GM23248 (cell line): ENCODE measurements around the gene AP1B1. TPM values are rescaled to one million over a fixed set of nuclear protein-coding genes. Genes with fewer than 3 reads are reported as not detected.

ENCODE experiments used
- DNase-seq: peaks from one replicate; pipeline ENCODE4 v3.0.0-alpha.2; 2015
- H2AFZ ChIP-seq: fragments of 200-600 bp; sonication (generic); 2 replicates; pipeline ENCODE4 v1.6.1; 2016; ENCODE audit warnings: antibody characterized with exemption
- H3F3A ChIP-seq: fragments of 200-600 bp; sonication (generic); 2 replicates; pipeline ENCODE4 v1.6.1; 2016; ENCODE audit warnings: mild to moderate bottlenecking, antibody characterized with exemption, mixed run types; ENCODE audit not compliant: insufficient read depth
- H3K27ac ChIP-seq: fragments of 200-600 bp; sonication (generic); 2 replicates; pipeline ENCODE4 v1.5.1; 2016; ENCODE audit warnings: mild to moderate bottlenecking
- H3K27me3 ChIP-seq: fragments of 200-600 bp; sonication (generic); replicated peaks from 2 replicates; pipeline ENCODE4 v1.6.1; 2016; ENCODE audit warnings: mild to moderate bottlenecking; ENCODE audit not compliant: insufficient read depth
- H3K36me3 ChIP-seq: fragments of 200-600 bp; sonication (generic); 2 replicates; pipeline ENCODE4 v1.6.1; 2016; ENCODE audit warnings: low read depth, mild to moderate bottlenecking
- H3K4me1 ChIP-seq: fragments of 200-600 bp; sonication (generic); 2 replicates; pipeline ENCODE4 v1.6.1; 2016; ENCODE audit warnings: mild to moderate bottlenecking; ENCODE audit not compliant: insufficient read depth
- H3K4me2 ChIP-seq: fragments of 200-600 bp; sonication (generic); one replicate; pipeline ENCODE4 v1.6.1; 2016; ENCODE audit warnings: mild to moderate bottlenecking; ENCODE audit not compliant: unreplicated experiment
- H3K4me3 ChIP-seq: fragments of 200-600 bp; sonication (generic); 2 replicates; pipeline ENCODE4 v1.5.1; 2016; ENCODE audit warnings: mild to moderate bottlenecking
- H3K79me2 ChIP-seq: fragments of 200-600 bp; sonication (generic); 2 replicates; pipeline ENCODE4 v1.6.1; 2016; ENCODE audit warnings: mild to moderate bottlenecking; ENCODE audit not compliant: insufficient read depth
- H3K9ac ChIP-seq: fragments of 200-600 bp; sonication (generic); 2 replicates; pipeline ENCODE4 v1.6.1; 2016; ENCODE audit warnings: mild to moderate bottlenecking
- H3K9me2 ChIP-seq: fragments of 200-600 bp; sonication (generic); 2 replicates; pipeline ENCODE4 v1.6.1; 2016; ENCODE audit warnings: mixed run types, mild to moderate bottlenecking, moderate library complexity; ENCODE audit not compliant: insufficient read depth
- H3K9me3 ChIP-seq: fragments of 200-600 bp; sonication (generic); one replicate; pipeline ENCODE4 v1.6.1; 2017; ENCODE audit warnings: low read depth
- H4K20me1 ChIP-seq: fragments of 200-600 bp; sonication (generic); 2 replicates; pipeline ENCODE4 v1.6.0; 2016; ENCODE audit not compliant: insufficient read depth
- EZH2 ChIP-seq: fragments of 200-600 bp; sonication (generic); IDR thresholded peaks from 2 replicates; pipeline ENCODE4 v1.6.1; 2018; ENCODE audit warnings: antibody characterized with exemption, mild to moderate bottlenecking; ENCODE audit not compliant: insufficient read depth, poor library complexity, severe bottlenecking
- EZH2phosphoT487 ChIP-seq: fragments of 200-600 bp; sonication (generic); IDR thresholded peaks from 2 replicates; pipeline ENCODE4 v1.6.1; 2018; ENCODE audit warnings: antibody characterized with exemption, moderate library complexity, mild to moderate bottlenecking, low read depth; ENCODE audit not compliant: insufficient read depth
- WGBS, 2 experiments: methylation state at CpG; one replicate each; pipeline ENCODE4 v1.1.6; 2015 to 2017; ENCODE audit warnings: low lambda C conversion rate in 2 of 2, low coverage in 1 of 2; ENCODE audit errors: missing lambda C conversion rate in 2 of 2; 5-methylcytosine and 5-hydroxymethylcytosine counted together
- in situ Hi-C: fragments of 300-500 bp; cut with MboI; formaldehyde crosslinking; loops from 2 replicates; pipeline ENCODE4 v1.15.0; 2020
- polyA plus RNA-seq: library from polyadenylated mRNA; unstranded; fragments of >200 nt; fragmentation: Nextera tagmentation; extraction: Ambion mirVana; gene quantifications from 2 replicates; pipeline ENCODE4 v1.2.1, GENCODE V29; 2016
- total RNA-seq: library from RNA; depleted of rRNA; stranded (reverse); fragments of >200 nt; shearing (Covaris generic); gene quantifications from 2 replicates; pipeline ENCODE4 v1.2.3, GENCODE V29; 2014

AP1B1 gene
- total and polyA plus RNA-seq, 2 experiments from 2014 or later, result 41.7 to 49.8 TPM

DNA sequence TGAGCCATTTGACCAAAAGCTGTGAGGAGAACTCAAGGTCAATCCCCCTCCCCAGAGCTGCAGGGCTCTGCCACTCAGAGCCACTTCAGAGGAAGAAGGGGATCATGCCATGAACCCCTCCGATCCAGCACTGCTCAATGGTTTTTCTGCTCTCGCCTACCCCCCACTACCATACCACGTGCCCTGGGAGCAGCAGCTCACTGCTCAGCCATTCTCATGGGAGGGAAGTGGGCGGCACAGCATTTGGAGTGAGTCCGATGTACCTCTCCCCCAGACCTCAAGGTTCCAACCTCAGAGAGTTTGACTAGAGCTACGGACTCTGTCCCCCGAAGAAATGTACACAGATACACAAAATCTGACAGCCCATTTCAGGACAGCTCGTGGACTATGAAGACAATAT lies 34.5 kb downstream of the AP1B1 start:
- DNase-seq, result no peak
- TF ChIP-seq EZH2phosphoT487 (no peak), EZH2 (no peak)

DNA sequence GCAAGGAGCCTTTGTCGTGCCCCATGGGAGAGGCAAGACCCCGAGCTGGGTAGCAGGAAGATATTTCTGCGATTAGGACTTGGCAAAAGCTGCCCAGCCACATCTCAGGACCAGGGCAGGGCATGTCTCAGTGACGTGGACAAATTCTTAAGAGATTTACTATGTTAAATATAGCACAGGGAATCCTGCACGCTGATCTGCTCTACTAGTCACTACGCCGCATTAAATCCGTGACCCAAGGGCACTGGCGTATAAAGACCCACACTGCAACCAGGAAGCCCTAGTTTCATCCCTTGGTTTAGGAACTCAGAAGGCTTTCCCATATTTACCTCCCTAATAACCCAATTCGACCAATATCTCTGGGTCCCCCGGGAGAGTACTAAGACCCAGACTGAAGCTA lies 35.1 kb downstream of the AP1B1 start:
- in situ Hi-C loops, result loop anchor here (25.0 kb wide), 1 partner anchor 109 kb away; no protein-coding TSS in a partner anchor
- 97% methylated on average over 11 of the region's 11 CpGs for WGBS, 2 experiments
- no peak for DNase-seq

More for the DNA sequence above, 34.5 kb downstream of the AP1B1 start:
- no peak overlapping the region for H2AFZ ChIP-seq
- H3K9me3 ChIP-seq, result no peaks in the 10 kb centered on the region
- H3K4me1 ChIP-seq, result no peaks in the 10 kb centered on the region
- in situ Hi-C loops, result loop anchor here (25.0 kb wide), 1 partner anchor 108 kb away; no protein-coding TSS in a partner anchor
- WGBS, 2 experiments, result 95 to 96% methylated on average over 8 of the region's 8 CpGs
- no peaks in the 10 kb centered on the region for H3K27me3 ChIP-seq
- no peaks in the 10 kb centered on the region for H3F3A ChIP-seq
- no peaks in the 10 kb centered on the region; the same call in 1 of the 2 replicates for H3K36me3 ChIP-seq
- no peak overlapping the region for H3K4me2 ChIP-seq
- H3K4me3 ChIP-seq, result no peak overlapping the region
- no peaks in the 10 kb centered on the region for H3K9me2 ChIP-seq
- H4K20me1 ChIP-seq, result no peaks in the 10 kb centered on the region
- no peak overlapping the region for H3K27ac ChIP-seq
- no peaks in the 10 kb centered on the region for H3K79me2 ChIP-seq
- no peak overlapping the region for H3K9ac ChIP-seq

DNA sequence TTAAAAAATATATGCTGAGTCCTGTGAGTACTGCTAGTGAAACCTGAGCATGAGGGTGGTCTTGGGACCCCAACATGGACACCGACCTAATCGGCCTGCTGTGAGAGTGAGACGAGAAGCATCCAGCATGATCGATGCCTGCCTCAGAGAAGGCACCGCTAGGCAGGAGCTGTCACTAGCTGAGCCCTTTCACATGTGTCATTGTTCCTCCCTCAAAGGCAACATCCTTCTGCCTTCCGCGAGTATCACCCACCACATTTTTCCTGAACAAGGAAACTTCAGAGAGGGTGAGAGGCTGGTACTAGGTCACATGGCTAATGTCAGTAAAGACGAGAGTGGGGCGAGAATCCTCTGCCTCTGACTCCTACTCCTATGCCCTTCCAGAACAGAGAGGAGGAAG lies 35.6 kb downstream of the AP1B1 start:
- H4K20me1 ChIP-seq, result no peaks in the 10 kb centered on the region
- DNase-seq, result no peak
- no peaks in the 10 kb centered on the region for H3F3A ChIP-seq
- H3K36me3 ChIP-seq, result peaks cover 5% of the 10 kb centered on the region; the same call in 1 of the 2 replicates
- H3K9me2 ChIP-seq, result no peaks in the 10 kb centered on the region
- in situ Hi-C loops, result loop anchor here (25.0 kb wide), 1 partner anchor 110 kb away; no protein-coding TSS in a partner anchor
- H3K27ac ChIP-seq, result no peak overlapping the region
- H3K9ac ChIP-seq, result no peak overlapping the region
- no peak overlapping the region for H3K4me3 ChIP-seq
- H2AFZ ChIP-seq, result no peak overlapping the region
- H3K9me3 ChIP-seq, result no peaks in the 10 kb centered on the region
- no peaks in the 10 kb centered on the region for H3K27me3 ChIP-seq
- WGBS, 2 experiments, result 94 to 98% methylated on average over 9 of the region's 9 CpGs
- H3K4me1 ChIP-seq, result no peaks in the 10 kb centered on the region
- H3K4me2 ChIP-seq, result no peak overlapping the region
- H3K79me2 ChIP-seq, result no peaks in the 10 kb centered on the region
- TF ChIP-seq EZH2phosphoT487, result no peak
- no peak for TF ChIP-seq EZH2

More for the DNA sequence above, 35.1 kb downstream of the AP1B1 start:
- peaks cover 4% of the 10 kb centered on the region; the same call in 1 of the 2 replicates for H3K36me3 ChIP-seq
- H2AFZ ChIP-seq, result no peak overlapping the region
- no peaks in the 10 kb centered on the region for H3K27me3 ChIP-seq
- no peaks in the 10 kb centered on the region for H3K9me2 ChIP-seq
- H3K27ac ChIP-seq, result no peak overlapping the region
- H3K79me2 ChIP-seq, result no peaks in the 10 kb centered on the region
- TF ChIP-seq EZH2phosphoT487, result no peak
- no peak for TF ChIP-seq EZH2
- no peak overlapping the region for H3K9ac ChIP-seq
- no peak overlapping the region for H3K4me2 ChIP-seq
- H3F3A ChIP-seq, result no peaks in the 10 kb centered on the region
- H4K20me1 ChIP-seq, result no peaks in the 10 kb centered on the region
- no peaks in the 10 kb centered on the region for H3K9me3 ChIP-seq
- H3K4me3 ChIP-seq, result no peak overlapping the region
- H3K4me1 ChIP-seq, result no peaks in the 10 kb centered on the region

DNA sequence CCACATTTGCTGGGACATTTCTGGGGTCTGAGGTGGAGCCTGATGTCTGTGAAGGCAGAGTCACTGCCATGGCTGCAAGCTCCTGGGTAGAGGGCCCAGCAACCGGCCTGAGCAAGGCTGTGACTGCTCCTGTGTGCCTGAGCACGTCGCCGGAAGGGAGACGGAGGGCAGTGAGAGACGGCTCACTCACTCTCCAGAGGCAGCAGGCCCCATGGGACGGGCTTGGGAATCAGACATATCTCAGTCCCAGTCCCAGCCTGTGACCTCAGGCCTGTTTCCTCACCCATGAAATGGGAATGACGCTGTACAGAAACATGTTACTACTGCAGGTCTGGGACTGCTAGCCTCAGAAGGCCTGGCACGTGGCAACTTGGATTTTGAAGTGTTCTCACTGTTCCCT lies 36.5 kb downstream of the AP1B1 start:
- Histone ChIP-seq H3K36me3 (peaks cover 5% of the 10 kb centered on the region; the same call in 1 of the 2 replicates), H3K4me1 (no peaks in the 10 kb centered on the region), H3K27ac (no peak overlapping the region), H3K4me2 (no peak overlapping the region), H3K9me2 (no peaks in the 10 kb centered on the region), H4K20me1 (no peaks in the 10 kb centered on the region), H3K9ac (no peak overlapping the region), H3K79me2 (no peaks in the 10 kb centered on the region), H3K27me3 (no peaks in the 10 kb centered on the region), H3F3A (no peaks in the 10 kb centered on the region), H3K4me3 (no peak overlapping the region), H3K9me3 (no peaks in the 10 kb centered on the region), H2AFZ (no peak overlapping the region)
- DNase-seq, result no peak
- in situ Hi-C loops, result loop anchor here (25.0 kb wide), 1 partner anchor 110 kb away; no protein-coding TSS in a partner anchor
- WGBS, 2 experiments, result 95% methylated on average over 9 of the region's 9 CpGs
- TF ChIP-seq EZH2 (no peak), EZH2phosphoT487 (no peak)

DNA sequence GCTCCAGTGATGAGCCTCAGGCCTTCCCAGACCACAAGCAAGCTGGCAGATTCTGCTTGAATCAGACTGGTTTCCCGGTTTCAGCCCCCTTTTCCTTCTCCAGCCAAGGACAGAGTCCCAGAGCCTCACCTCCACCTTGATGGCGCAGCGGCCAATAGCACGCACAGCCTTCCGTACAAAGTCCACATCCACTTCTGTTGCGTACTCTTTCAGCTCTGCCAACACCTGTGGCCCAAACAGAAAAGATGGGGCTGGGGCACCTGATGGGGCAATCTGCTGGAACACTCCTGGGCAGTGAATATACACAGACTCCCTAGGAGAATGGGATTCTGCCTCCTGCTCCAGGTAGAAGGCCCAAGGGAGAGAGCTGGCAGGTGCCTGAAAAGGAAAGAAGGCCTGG lies 37.3 kb downstream of the AP1B1 start:
- H3K4me1 ChIP-seq, result no peaks in the 10 kb centered on the region
- WGBS, 2 experiments, result 98 to 100% methylated on average over 6 of the region's 6 CpGs
- H3K79me2 ChIP-seq, result no peaks in the 10 kb centered on the region
- in situ Hi-C loops, result loop anchor here (25.0 kb wide), 1 partner anchor 111 kb away; no protein-coding TSS in a partner anchor
- no peaks in the 10 kb centered on the region; the same call in 1 of the 2 replicates for H3F3A ChIP-seq
- H3K9me2 ChIP-seq, result no peaks in the 10 kb centered on the region
- no peaks in the 10 kb centered on the region for H4K20me1 ChIP-seq
- H3K9ac ChIP-seq, result no peak overlapping the region
- H3K9me3 ChIP-seq, result no peaks in the 10 kb centered on the region
- H3K4me2 ChIP-seq, result no peak overlapping the region
- H2AFZ ChIP-seq, result no peak overlapping the region
- TF ChIP-seq EZH2phosphoT487 (no peak), EZH2 (no peak)
- no peak overlapping the region for H3K27ac ChIP-seq
- peaks cover 7% of the 10 kb centered on the region; the same call in 1 of the 2 replicates for H3K36me3 ChIP-seq
- H3K4me3 ChIP-seq, result no peak overlapping the region
- no peak for DNase-seq
- no peaks in the 10 kb centered on the region for H3K27me3 ChIP-seq
